ENCODE results near the gene CBR3.

- TF ChIP-seq CTCF (IDR thresholded peaks at IDR 0.05), result no peak
- no peak for TF ChIP-seq EZH2 (IDR thresholded peaks at IDR 0.05; ENCODE audit: borderline replicate concordance, insufficient read depth, low read depth, low read length, poor library complexity, severe bottlenecking)
These were observed 50.6 kb downstream of the CBR3 start for GRCh38 chr21:36185523-36185922.
